K562 (cell line): ENCODE measurements around the gene CHST7. TPM values are rescaled to one million over a fixed set of nuclear protein-coding genes. Genes with fewer than 3 reads are reported as not detected.

Experiments
- ATF7 ChIP-seq: fragments of 450-650 bp; IDR thresholded peaks from 2 replicates; pipeline ENCODE4 v1.7.1; 2014; ENCODE audit warnings: mild to moderate bottlenecking, moderate library complexity
- CHD2 ChIP-seq: IDR thresholded peaks from 2 replicates; pipeline ENCODE4 v1.6.1; 2011; ENCODE audit warnings: low read depth, low read length
- COPS2 ChIP-seq: fragments of 450-650 bp; conservative IDR thresholded peaks from 2 replicates; pipeline ENCODE4 v1.6.1; 2016; ENCODE audit warnings: mild to moderate bottlenecking, moderate library complexity
- FOXP1 ChIP-seq: sonication (generic); formaldehyde crosslinking; IDR thresholded peaks from 2 replicates; pipeline ENCODE4 v1.8.0; 2022; ENCODE audit warnings: mild to moderate bottlenecking, missing genetic modification reagents
- HNRNPUL1 ChIP-seq: fragments of 200-400 bp; formaldehyde crosslinking; IDR thresholded peaks from 2 replicates; pipeline ENCODE4 v1.6.1; 2017; ENCODE audit warnings: low read length
- PHF20 ChIP-seq: fragments of 450-650 bp; IDR thresholded peaks from 2 replicates; pipeline ENCODE4 v1.6.1; 2018; ENCODE audit not compliant: partially characterized antibody
- PHTF2 ChIP-seq: fragments of 250-450 bp; sonication (Bioruptor Pico); IDR thresholded peaks from 2 replicates; pipeline ENCODE4 v1.5.0; 2021; ENCODE audit warnings: mild to moderate bottlenecking
- POU5F1 ChIP-seq: fragments of 150-350 bp; IDR thresholded peaks from 2 replicates; pipeline ENCODE4 v1.6.1; 2014; ENCODE audit warnings: borderline replicate concordance, low read length, low read depth, mild to moderate bottlenecking; ENCODE audit not compliant: partially characterized antibody
- RBBP5 ChIP-seq: fragments of 200-600 bp; sonication (generic); IDR thresholded peaks from 2 replicates; pipeline ENCODE4 v1.6.1; 2012; ENCODE audit warnings: borderline replicate concordance, mild to moderate bottlenecking, low read length, control low read depth, inconsistent platforms; ENCODE audit not compliant: insufficient read depth, poor library complexity, severe bottlenecking
- ZBTB7A ChIP-seq: IDR thresholded peaks from 2 replicates; pipeline ENCODE4 v1.6.1; 2011; ENCODE audit warnings: low read depth, mild to moderate bottlenecking, low read length, moderate library complexity, borderline replicate concordance; ENCODE audit not compliant: control insufficient read depth
- ZBTB8A ChIP-seq: fragments of 450-650 bp; IDR thresholded peaks from 2 replicates; pipeline ENCODE4 v1.6.1; 2018; ENCODE audit warnings: mild to moderate bottlenecking, moderate library complexity; ENCODE audit not compliant: partially characterized antibody
- ZNF24 ChIP-seq: fragments of 450-650 bp; IDR thresholded peaks from 2 replicates; pipeline ENCODE4 v1.6.1; 2016
- ZNF707 ChIP-seq: fragments of 250-450 bp; sonication (Bioruptor Pico); conservative IDR thresholded peaks from 2 replicates; pipeline ENCODE4 v1.8.0; 2022; ENCODE audit warnings: inconsistent platforms, mild to moderate bottlenecking, moderate library complexity
- ZNF76 ChIP-seq: fragments of 250-450 bp; sonication (Bioruptor Pico); IDR thresholded peaks from 2 replicates; pipeline ENCODE4 v1.4.0; 2020; ENCODE audit warnings: mild to moderate bottlenecking, moderate library complexity, borderline replicate concordance
- polyA plus RNA-seq, 8 experiments: library from polyadenylated mRNA; depleted of rRNA in 4 of 8; stranded (reverse) in 5 of 8; unstranded in 3 of 8; fragments of >200 nt; fragmentation: Nextera tagmentation in 2 of 8; fragmentation: Illumina TruSeq in 1 of 8; extraction: Ambion mirVana in 2 of 8; extraction: Trizol in 1 of 8; gene quantifications; 2 replicates each; pipeline versions ENCODE4 v1.2.1 to v1.2.3, GENCODE V29; 2011 to 2014; ENCODE audit warnings: inconsistent platforms in 1 of 8, missing spikeins in 1 of 8
- total RNA-seq, 7 experiments: library from RNA; depleted of rRNA in 6 of 7; stranded (reverse); fragments of >200 nt in 6 of 7; fragmentation: Illumina TruSeq in 2 of 7; extraction: Trizol in 2 of 7; gene quantifications; 2 replicates each; pipeline versions ENCODE4 v1.2.1 to v1.2.3, GENCODE V29; 2011 to 2021; ENCODE audit warnings: low replicate concordance in 1 of 7
- TF ChIP-seq, protein P1 (sequence below), 3 experiments: fragments of 200-800 bp in 1 of 3; fragments of 250-450 bp in 1 of 3; fragments of 450-650 bp in 1 of 3; sonication (Bioruptor Pico) in 1 of 3; sonication (Bioruptor generic) in 1 of 3; formaldehyde crosslinking in 1 of 3; IDR thresholded peaks; 2 replicates each; pipeline versions ENCODE4 v1.6.1 to v1.8.0; 2016 to 2022; ENCODE audit warnings: mild to moderate bottlenecking in 2 of 3, missing genetic modification characterization in 2 of 3, missing compliant biosample characterization in 1 of 3, moderate library complexity in 1 of 3
- TF ChIP-seq, protein P2 (sequence below): fragments of 250-450 bp; sonication (Bioruptor Pico); IDR thresholded peaks from 2 replicates; pipeline ENCODE4 v1.4.0; 2020; ENCODE audit warnings: mild to moderate bottlenecking, moderate library complexity, borderline replicate concordance
- TF ChIP-seq, protein P3 (sequence below): sonication (generic); formaldehyde crosslinking; IDR thresholded peaks from 2 replicates; pipeline ENCODE4 v1.8.0; 2023; ENCODE audit warnings: mild to moderate bottlenecking, missing genetic modification reagents
- TF ChIP-seq, protein P4 (sequence below): IDR thresholded peaks from 3 replicates; pipeline ENCODE4 v1.6.1; 2011; ENCODE audit warnings: borderline replicate concordance, mild to moderate bottlenecking; ENCODE audit not compliant: insufficient read length, insufficient read depth

CHST7 gene
- total and polyA plus RNA-seq, 9 of the 15 experiments (the other 6 are each of a cell fraction or from before 2014, with no cell fraction given), result 0.04 to 0.41 (median 0.09) TPM; not detected in 2

DNA sequence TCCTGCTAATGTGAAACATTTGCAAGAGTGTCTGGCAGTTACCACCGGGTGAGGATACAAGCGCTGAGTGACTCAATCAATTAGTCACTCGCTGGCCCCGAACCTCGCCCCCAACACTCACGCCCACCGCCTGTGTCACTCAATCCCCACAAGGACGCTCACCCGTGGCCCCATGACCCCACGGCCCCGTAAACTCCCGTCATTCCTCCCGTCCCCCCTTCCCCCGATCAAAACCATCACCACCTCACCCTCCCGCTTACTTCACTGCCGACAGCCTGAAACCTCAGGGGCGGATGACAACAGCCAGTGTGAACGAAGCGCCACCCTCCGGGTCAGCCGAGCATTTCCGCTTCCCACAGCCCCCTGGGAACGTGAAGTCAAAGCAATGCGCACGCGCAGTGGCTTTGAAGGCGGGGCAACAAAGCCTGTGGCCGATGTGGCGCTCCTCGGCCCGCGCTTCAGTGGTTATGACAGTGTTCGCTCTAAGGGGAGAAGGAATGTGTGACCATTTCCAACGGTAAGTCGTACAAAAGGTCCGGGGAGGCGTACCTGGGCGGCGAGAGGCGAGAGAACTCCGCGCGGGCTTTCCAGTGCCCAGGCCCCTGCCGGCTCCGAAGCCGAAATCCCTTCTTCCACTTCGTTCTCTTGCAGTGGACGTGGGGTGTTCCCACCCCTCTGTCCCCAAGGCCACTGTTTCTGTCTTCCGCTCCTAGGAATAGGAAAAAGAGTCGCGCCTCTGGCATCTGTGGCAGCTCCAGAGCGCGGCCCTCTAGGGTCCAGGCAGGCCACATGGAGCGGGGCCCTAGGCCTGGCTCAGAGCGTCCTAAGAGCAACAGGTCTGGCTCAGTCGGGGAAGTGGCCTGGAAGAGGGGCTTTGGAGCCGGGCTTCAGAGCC, 28.2 kb upstream of the CHST7 start, which contains the start of gene ZNF674 (continued):
- peak; percentile 39 for TF ChIP-seq RBBP5
- TF ChIP-seq ZNF707 (CRISPR knock-in tag), result no peak
- TF ChIP-seq, protein P1, sequence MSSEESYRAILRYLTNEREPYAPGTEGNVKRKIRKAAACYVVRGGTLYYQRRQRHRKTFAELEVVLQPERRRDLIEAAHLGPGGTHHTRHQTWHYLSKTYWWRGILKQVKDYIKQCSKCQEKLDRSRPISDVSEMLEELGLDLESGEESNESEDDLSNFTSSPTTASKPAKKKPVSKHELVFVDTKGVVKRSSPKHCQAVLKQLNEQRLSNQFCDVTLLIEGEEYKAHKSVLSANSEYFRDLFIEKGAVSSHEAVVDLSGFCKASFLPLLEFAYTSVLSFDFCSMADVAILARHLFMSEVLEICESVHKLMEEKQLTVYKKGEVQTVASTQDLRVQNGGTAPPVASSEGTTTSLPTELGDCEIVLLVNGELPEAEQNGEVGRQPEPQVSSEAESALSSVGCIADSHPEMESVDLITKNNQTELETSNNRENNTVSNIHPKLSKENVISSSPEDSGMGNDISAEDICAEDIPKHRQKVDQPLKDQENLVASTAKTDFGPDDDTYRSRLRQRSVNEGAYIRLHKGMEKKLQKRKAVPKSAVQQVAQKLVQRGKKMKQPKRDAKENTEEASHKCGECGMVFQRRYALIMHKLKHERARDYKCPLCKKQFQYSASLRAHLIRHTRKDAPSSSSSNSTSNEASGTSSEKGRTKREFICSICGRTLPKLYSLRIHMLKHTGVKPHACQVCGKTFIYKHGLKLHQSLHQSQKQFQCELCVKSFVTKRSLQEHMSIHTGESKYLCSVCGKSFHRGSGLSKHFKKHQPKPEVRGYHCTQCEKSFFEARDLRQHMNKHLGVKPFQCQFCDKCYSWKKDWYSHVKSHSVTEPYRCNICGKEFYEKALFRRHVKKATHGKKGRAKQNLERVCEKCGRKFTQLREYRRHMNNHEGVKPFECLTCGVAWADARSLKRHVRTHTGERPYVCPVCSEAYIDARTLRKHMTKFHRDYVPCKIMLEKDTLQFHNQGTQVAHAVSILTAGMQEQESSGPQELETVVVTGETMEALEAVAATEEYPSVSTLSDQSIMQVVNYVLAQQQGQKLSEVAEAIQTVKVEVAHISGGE (CRISPR knock-in tag; IDR thresholded peaks at IDR 0.05), result no peak
- TF ChIP-seq POU5F1, result no peak
- no peak for TF ChIP-seq HNRNPUL1
- peak; percentile 30; the same call in 1 of the 2 replicates for TF ChIP-seq ZBTB7A
- TF ChIP-seq, protein P2, sequence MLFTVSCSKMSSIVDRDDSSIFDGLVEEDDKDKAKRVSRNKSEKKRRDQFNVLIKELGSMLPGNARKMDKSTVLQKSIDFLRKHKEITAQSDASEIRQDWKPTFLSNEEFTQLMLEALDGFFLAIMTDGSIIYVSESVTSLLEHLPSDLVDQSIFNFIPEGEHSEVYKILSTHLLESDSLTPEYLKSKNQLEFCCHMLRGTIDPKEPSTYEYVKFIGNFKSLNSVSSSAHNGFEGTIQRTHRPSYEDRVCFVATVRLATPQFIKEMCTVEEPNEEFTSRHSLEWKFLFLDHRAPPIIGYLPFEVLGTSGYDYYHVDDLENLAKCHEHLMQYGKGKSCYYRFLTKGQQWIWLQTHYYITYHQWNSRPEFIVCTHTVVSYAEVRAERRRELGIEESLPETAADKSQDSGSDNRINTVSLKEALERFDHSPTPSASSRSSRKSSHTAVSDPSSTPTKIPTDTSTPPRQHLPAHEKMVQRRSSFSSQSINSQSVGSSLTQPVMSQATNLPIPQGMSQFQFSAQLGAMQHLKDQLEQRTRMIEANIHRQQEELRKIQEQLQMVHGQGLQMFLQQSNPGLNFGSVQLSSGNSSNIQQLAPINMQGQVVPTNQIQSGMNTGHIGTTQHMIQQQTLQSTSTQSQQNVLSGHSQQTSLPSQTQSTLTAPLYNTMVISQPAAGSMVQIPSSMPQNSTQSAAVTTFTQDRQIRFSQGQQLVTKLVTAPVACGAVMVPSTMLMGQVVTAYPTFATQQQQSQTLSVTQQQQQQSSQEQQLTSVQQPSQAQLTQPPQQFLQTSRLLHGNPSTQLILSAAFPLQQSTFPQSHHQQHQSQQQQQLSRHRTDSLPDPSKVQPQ, result no peak
- no peak for TF ChIP-seq ZBTB8A
- TF ChIP-seq ZNF76 (CRISPR knock-in tag), result no peak
- TF ChIP-seq, protein P3, sequence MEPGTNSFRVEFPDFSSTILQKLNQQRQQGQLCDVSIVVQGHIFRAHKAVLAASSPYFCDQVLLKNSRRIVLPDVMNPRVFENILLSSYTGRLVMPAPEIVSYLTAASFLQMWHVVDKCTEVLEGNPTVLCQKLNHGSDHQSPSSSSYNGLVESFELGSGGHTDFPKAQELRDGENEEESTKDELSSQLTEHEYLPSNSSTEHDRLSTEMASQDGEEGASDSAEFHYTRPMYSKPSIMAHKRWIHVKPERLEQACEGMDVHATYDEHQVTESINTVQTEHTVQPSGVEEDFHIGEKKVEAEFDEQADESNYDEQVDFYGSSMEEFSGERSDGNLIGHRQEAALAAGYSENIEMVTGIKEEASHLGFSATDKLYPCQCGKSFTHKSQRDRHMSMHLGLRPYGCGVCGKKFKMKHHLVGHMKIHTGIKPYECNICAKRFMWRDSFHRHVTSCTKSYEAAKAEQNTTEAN (CRISPR knock-in tag), result no peak
- no peak for TF ChIP-seq COPS2
- peak; percentile 88 for TF ChIP-seq ATF7
- TF ChIP-seq FOXP1 (CRISPR knock-in tag), result no peak
- TF ChIP-seq CHD2, result no peak
- no peak for TF ChIP-seq PHTF2 (CRISPR knock-in tag)
- TF ChIP-seq, protein P4, sequence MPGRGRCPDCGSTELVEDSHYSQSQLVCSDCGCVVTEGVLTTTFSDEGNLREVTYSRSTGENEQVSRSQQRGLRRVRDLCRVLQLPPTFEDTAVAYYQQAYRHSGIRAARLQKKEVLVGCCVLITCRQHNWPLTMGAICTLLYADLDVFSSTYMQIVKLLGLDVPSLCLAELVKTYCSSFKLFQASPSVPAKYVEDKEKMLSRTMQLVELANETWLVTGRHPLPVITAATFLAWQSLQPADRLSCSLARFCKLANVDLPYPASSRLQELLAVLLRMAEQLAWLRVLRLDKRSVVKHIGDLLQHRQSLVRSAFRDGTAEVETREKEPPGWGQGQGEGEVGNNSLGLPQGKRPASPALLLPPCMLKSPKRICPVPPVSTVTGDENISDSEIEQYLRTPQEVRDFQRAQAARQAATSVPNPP, result no peak
- TF ChIP-seq PHF20, result peak; percentile 21
- no peak for TF ChIP-seq ZNF24
